Urothelium cell line (cell line): ENCODE data around the gene NEMP1.
"Not testable (repeated sequence)": the region's sequence is repeated elsewhere in the genome, so short reads cannot be mapped to it uniquely, and the experiment has no call there.

Source experiments
- DNase-seq: peaks from one replicate; pipeline ENCODE4 v3.0.0; 2011; ENCODE audit warnings: low spot score, mixed read lengths
- FAIRE-seq: peaks from 2 replicates; lab custom pipeline; 2011; peaks lifted over from hg19 to GRCh38; lab: Jason Lieb, UNC

NEMP1 gene

DNA sequence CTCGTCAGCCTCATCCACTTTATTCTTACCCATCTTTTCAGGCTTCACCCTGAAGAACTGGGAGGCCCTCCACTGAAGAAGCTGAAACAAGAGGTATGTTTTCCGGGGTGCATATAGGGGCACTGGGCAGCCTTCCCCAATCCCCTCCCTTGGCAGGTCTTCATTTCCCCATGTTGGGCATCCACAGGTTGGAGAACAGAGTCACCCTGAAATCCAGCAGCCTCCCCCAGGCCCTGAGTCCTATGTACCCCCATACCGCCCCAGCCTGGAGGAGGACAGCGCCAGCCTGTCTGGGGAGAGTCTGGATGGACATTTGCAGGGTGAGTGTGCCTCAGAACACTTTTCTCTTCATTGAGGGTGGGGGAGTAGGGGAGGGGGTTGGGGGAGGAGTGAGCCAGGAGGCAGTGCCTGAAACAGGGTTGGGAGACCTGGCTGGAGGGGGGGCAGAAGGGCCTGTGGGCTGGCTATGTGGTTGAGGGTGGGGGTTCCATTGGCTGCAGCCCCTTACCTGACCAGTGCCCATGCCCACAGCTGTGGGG, 14.4 kb upstream of the NEMP1 start:
- FAIRE-seq, result no peak
- DNase-seq, result no peak

DNA sequence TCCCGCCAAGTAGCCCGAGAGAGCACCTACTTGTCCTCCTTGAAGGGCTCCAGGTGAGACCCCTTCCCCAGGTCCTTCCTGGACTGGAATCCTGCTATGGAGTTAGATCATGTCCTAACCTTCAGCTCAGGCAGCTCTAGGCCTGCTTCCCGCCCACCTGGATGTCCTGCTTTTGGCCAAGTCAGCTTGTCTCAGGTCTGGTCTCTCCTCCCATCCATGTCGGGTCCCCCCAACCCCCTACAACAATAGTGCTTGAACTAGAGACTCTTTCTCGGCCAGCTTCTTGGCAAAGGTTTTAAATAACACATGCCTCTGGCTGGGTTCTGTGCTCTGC, 13.9 kb upstream of the NEMP1 start:
- DNase-seq (no peak), FAIRE-seq (no peak)

DNA sequence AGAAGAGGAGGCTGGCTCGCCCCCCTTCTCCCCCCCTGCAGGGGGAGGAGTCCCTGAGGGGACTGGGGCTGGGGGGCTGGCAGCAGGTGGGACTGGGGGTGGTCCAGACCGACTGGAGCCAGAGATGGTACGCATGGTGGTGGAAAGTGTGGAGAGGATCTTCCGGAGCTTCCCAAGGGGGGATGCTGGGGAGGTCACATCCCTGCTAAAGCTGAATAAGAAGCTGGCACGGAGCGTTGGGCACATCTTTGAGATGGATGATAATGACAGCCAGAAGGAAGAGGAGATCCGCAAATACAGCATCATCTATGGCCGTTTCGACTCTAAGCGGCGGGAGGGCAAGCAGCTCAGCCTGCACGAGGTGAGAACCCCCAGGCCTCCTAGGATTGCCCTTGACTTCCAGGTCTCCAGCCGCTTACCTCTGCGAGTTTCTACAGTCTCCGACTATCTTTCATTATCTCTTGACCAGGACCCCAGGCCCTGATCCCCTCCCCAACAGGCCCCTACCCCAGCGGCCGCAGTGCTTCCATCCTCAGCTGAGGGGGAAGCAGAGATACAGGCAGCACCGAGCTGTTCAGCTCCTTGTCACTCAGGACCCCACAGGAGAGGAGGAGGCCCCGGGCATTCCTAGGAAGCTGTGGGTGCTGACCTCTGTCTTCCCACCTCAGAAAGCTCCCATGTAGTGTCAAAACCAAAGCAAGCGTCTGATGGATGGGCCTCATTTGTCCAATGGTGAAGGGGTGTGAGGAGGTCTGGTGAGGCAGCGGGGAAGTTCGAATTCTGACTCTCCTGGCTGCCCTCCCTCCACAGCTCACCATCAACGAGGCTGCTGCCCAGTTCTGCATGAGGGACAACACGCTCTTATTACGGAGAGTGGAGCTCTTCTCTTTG, 13.3 kb upstream of the NEMP1 start:
- FAIRE-seq, result no peak
- DNase-seq, result no peak

DNA sequence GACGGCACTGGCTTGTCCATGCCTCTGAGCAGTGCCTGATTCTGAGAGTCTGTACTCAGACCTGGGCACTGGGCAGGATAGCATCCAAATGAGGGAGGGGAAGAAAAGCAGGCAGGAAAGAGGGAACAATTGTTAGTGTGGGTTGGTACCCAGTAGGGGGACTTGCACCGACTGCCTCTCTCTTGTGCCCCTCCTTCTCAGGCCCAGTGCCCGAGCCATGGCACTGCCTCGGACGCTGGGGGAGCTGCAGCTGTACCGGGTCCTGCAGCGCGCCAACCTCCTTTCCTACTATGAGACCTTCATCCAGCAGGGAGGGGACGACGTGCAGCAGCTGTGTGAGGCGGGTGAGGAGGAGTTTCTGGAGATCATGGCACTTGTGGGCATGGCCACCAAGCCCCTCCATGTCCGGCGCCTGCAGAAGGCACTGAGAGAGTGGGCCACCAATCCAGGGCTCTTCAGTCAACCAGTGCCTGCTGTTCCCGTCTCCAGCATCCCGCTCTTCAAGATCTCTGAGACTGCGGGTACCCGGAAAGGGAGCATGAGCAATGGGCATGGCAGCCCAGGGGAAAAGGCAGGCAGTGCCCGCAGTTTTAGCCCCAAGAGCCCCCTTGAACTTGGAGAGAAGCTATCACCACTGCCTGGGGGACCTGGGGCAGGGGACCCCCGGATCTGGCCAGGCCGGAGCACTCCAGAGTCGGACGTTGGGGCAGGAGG, 12.5 kb upstream of the NEMP1 start:
- DNase-seq, result no peak
- FAIRE-seq, result no peak

DNA sequence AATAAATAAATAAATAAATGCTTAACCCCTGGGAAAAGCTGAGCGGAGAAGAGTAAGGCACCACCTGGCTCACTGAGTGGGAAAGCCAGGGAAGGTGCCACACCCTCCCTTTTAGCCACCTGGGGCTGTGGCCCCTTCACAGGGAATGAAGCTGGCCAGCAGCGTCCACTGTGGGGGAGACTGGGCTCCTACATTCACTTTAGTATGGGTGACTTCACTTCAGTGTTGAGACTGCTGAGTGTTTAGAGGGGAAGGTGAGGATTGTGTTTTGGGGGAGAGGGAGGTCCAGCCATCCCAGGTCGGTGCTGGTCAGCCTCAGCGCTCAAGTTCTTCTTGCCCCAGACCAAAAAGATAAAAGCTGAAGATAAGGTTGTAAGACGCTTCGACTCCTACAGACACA, 11.9 kb upstream of the NEMP1 start:
- no peak for DNase-seq
- no peak for FAIRE-seq

DNA sequence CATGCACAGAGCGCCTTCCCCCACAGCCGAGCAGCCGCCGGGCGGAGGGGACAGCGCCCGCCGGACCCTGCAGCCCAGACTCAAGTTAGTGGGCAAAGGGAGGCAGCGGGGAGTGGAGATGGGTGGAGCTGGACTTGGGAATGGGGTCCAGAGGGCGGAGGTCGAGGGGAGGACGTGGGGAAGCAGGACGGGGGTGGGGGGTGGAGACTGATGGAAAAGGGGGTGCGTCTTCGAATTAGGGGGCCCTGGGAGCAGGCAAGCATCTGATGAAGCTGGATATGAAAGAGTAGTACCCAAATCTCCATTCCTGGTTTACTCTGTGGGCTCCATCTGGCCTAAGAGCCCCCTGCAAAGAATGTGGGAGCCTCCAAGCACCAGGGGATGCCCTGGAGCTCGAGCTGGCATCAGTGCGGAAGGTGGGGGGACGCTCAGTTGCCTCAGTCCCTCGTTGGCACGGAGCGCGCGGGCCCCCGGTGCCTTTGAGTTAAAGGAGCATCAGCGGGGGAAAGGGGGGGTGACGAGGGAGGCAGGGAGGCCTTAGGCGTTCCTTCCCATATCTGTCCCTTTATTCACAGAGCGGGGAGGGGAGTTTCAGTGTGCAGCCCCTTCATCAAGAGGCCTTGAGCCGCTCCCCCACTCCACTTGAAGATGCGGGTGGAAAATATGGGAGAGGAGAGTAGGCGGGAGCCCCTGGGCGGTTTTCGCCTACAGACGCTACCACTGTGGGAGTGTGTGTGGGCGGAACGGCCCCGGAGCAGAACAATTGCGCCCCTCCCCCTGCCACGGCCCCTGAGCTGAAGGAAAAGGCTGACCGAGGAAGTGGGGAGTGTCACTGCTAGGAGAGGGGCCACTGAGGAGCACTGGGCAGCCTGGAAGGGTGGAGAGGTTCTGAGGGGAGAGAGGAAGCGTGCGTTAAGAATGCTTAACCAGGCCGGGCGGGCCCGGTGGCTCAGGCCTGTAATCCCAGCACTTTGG, 11.0 kb upstream of the NEMP1 start:
- peak; percentile 56 for DNase-seq
- FAIRE-seq, result no peak

DNA sequence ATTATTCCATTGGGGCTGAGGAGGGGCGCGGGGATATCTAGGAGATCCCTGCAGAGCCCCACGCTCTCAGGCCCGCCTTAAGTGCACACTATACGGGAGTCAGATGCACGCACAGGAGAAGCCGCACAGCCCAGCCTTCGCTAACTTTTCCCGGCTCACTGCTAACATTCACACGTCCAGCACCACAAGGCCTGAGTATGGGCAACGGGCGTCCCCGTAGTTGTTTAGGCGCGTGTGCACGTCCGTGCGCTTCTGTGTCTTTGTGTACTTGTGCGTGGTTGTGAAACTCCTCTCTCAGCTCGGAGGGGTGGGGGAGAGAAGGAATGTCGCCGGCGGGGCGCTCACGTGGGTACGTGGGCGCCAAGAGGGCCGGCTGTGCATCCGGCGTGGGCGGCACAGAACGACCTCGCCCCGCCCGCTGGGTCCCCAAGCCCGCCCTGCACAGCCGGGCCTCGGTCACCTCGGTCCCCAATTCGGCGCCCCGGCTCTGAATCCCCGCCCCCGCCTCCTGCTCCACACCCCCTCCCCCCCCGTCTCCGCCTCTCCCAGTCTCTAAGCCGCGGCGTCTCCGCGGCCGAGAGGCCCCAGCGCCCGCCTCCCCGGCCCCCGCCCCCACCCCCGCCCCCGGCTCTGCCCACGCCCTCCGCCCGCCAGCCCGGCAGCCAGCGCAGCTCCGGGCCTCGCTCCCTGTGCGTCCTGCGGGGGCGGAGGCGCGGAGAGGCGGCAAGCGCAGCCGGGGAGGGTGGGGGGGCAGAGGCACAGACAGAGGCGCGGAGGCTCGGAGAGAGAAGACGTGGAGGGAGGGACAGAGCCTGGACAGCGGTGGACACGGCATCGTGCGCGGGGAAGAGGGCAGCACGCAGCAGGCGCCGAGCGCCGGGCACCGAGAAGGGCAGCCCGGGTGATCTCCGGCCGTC, 10.0 kb upstream of the NEMP1 start, which contains the start of gene NAB2:
TSS of gene NAB2 (plus strand) at position 761 of the 917 bp plus-strand sequence. CDS start 158 bp downstream, outside the sequence.
- DNase-seq (peak; percentile 93), FAIRE-seq (no peak)

DNA sequence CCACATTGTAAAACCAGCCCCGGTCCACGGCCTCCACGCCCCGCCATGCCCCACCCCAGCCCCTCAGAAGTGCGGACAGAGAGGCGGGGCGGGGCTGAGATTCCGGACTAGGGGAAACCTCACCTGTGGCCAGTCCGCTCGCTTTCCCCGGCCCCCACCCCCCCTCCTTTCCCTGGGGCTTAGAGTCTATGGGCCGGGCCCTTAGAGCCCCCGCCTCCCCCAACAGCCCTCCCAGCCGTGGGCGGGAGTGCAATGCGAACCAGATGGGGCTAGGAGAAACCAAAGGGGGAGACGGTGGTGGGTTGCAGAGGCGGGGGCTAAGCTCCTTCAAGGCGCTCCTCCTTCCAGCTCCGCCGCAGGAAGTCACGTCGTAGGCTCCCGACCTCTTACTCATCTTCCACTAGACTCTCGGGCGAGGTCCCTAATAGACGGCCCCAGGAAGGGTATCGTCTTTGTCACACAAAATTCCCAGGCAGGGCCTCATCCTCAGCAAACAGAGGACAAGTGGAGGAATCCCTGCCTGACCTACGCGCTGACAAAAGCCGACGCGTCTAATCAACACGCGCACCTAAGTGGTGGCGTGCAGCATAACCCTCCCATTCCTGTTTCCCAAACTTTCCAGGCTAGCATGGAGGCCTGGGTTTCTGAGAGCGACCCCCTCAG, 9.2 kb upstream of the NEMP1 start:
- DNase-seq, result peak; percentile 89
- no peak for FAIRE-seq

DNA sequence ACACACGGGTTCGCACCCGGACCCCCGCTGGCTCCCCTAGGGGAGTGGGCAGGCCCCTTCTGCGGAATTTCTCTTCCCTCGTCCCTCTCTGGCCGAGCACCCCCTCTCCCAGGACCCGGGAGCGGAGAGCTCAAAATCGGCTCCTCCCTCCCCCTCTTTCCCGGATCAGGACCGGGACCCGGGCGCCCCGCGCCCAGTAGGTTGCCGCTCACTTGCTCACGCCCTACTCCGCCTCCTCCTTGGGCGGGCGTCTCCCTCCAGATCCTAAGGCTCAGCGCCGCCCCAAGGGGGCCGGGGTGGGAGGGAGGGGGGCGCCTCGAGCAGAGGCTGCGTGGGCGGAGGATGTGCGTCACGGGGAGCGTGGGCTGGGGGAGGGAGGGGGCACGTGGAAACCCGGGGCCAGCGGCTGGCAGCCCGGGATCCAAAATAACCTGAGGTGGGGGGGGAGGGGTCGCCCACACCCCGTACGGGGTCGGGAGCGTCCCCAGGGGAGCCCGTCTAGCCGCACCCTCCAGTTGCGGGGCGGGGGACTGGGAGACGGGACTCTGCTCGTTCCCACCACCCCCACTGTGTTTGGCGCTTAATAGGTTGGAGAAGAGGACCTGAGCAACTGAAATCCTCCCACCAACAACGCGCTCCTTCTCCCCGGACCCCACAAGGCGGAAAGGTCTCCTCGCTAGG, 8.6 kb upstream of the NEMP1 start:
- FAIRE-seq, result no peak
- DNase-seq, result peak; percentile 88

DNA sequence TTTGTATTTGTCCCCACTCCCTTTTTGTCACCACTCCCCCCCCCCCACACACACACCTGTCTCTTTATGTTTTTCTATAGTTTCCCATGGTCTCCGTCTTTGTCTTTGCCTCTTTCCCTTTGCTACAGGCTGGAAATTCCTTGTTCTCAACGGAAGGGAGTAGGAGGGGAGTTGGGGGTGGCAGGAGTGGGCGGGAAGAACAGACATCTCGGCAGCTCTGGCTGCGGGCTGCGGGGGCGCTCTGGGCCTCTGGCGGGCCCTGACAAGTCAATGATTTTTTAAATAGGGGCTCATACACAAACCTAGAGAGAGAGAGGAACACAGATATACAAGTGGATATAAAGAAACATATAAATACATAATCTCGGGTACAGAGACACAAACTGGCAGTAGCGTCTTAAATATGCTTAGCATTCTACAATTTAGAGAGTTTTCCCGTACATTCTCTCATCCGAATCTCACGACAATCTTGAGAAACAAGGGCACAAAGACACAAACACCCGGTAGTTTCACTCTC, 8.0 kb upstream of the NEMP1 start:
- no peak for FAIRE-seq
- DNase-seq, result peak; percentile 80

DNA sequence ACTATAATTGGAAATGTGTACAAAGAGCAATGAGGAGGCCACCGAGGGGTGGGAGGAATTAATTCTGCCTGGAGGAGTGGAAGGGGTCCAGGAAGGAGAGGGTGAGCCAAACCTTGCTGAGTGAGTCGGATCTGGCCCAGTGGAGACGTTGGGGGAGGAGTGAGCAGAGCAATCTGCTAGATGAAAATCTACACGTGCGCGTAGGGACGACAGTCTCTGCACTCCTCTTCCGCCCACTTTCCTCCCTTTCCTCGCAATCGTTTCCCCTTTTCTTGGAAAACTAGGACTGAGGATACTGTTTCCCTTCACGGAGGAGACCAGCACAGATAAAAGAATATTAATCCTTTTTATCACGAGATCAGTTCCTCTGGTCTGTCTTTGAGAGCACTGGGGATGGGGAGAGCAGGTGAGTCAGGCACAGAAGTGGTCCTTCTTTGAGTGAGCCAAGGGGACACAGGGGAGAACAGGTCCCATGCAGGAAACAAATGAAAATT, 7.5 kb upstream of the NEMP1 start:
- FAIRE-seq (no peak), DNase-seq (no peak)

DNA sequence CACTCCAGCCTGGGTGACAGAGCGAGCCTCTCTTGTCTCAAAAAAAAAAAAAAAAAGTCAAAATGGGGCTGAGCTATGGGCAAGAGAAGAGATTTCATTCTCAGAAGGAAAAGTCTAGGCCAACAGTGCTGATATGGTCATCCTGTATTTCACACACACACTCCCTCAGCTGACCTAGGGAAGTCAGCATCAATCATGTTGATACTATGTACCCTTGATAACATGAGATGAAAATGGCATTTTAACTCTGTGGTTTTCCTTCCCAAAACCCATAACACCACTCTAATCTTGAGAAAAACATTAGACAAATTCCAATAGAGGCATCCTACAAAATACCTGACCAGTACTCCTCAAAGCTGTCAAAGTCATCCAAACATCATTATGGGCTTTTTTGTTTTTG, 2.3 kb upstream of the NEMP1 start:
- no peak for DNase-seq
- no peak for FAIRE-seq

DNA sequence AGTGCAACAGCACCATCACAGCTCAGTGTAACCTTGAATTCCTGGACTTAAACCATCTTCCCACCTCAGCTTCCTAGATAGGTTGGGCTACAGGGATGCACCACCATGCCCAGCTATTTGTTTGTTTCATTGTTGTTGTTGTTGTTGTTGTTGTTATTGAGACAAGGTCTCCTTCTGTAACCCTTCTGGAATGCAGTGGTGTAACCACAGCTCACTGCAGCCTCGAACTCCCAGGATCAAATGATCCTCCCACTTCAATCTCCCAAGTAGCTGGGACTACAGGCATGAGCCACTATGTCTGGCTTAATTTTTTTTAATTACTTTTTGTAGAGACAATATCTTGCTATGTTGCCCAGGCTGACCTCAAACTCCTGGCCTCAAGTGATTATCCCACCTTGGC, 1.2 kb upstream of the NEMP1 start:
- no peak for FAIRE-seq

DNA sequence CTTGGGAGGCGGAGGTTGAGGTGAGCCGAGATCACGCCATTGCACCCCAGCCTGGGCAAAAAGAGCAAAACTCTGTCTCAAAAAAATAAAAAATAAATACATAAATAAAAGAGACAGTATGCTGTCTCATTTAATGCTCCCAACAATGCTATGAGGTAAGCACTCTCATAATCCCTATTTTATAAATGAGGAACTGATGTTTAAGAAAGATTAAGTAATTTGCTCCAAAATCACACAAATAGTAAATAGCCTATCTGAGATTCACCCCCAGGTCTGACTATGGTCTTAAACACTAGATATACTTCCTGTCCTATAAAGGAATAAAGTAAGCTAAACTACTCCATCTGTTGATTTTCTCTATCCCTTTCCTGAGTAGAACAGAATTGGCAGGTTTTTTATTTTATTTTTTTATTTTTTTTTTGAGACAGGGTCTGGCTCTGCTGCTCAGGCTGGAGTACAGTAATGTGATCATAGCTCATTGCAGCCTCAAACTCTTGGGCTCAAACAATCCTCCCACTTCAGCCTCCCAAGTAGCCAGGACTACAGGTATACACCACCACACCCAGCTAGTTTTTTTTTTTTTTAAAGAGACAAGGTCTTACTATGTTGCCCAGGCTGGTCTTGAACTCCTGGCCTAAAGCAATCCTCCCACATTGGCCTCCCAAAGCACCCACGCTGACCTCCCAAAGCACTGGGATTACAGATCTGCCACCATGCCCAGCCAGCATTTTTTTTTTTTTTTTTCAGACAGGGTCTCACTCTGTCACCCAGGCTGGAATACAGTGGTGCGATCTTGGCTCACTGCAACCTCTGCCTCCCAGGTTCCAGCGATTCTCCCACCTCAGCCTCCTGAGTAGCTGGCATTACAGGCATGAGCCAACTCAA, 4.8 kb downstream of the NEMP1 start:
- not testable (repeated sequence) for FAIRE-seq, DNase-seq

More for the DNA sequence above, 1.2 kb upstream of the NEMP1 start:
- DNase-seq, result no peak

DNA sequence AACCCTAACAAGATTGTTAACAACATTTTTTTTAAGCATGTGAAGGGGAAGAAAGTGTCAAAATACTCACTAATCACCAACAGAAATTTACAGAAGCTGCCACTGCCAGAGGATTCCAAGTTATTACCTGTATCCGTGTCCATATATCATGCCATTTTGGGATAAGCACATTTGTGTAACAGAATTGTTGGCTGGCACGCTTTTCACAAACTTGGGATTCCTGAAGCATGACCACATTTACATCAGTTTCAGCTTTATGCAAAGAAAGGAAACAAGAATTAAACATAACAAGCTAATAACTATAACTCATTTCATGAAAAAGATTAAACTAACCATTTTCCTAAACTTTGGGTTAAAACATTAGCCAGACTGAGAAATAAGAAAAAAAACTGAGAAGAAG, 5.9 kb downstream of the NEMP1 start:
- no peak for DNase-seq
- FAIRE-seq, result no peak

DNA sequence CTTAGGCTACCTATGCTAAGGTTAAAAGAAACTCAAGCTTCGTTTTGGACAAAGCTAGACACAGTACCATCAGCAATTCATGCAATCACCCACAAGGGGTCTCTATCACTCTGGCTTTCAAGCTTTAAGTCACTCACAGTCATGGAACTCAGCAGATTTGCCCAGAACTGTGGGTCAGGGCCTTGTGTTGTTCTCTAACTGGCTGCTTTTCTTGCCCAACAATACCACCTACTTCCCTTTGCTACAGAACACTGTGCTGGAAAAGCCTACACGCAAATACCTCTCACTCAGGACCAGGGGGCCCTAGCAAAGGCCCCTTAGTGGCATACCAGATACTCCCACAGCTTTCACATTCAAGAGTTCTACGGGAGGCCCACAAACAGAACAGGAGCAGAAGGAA, 9.1 kb downstream of the NEMP1 start:
- FAIRE-seq (no peak), DNase-seq (peak; percentile 45)

DNA sequence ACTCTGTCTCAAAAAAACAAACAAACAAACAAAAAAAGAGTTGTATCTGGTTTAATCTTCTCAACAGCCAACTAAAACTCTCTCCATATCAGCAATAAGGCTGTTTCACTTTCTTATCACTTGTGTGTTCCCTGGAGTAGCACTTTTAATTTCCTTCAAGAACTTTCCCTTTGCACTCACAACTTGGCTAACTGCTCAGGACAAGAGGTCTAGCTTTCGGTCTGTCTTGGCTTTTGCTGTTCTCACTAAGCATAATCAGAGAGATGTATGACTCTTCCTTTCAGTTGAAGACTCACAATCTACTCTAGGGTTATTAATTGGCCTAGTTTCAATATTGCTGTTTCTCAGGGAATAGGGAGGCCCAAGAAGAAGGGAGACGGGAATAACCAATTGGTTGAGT, 12.3 kb downstream of the NEMP1 start:
- FAIRE-seq (no peak), DNase-seq (no peak)
